B cell (primary cell): ENCODE measurements around the gene SH3RF3.

Experiments used
- CTCF ChIP-seq: fragments of 200-600 bp; IDR thresholded peaks from one replicate; pipeline ENCODE4 v1.8.0; 2022; ENCODE audit warnings: antibody characterized with exemption, mild to moderate bottlenecking
- EZH2 ChIP-seq: IDR thresholded peaks from 2 replicates; pipeline ENCODE4 v1.6.1; 2012; ENCODE audit warnings: borderline replicate concordance, low read depth, mild to moderate bottlenecking, moderate library complexity, low read length; ENCODE audit not compliant: insufficient read depth, poor library complexity, severe bottlenecking

GRCh38 chr2:109482361-109482861 lies 353.4 kb downstream of the SH3RF3 start:
- no peak for TF ChIP-seq CTCF
- TF ChIP-seq EZH2 = no peak
